DMS79 treated with DMSO at 0.1 percent for 48 hours (cell line): ENCODE data around the gene COMMD4.

Experiments used
- DNase-seq: peaks from one replicate; lab custom pipeline; 2025; lab: John Stamatoyannopoulos, UW

The COMMD4 gene

DNA sequence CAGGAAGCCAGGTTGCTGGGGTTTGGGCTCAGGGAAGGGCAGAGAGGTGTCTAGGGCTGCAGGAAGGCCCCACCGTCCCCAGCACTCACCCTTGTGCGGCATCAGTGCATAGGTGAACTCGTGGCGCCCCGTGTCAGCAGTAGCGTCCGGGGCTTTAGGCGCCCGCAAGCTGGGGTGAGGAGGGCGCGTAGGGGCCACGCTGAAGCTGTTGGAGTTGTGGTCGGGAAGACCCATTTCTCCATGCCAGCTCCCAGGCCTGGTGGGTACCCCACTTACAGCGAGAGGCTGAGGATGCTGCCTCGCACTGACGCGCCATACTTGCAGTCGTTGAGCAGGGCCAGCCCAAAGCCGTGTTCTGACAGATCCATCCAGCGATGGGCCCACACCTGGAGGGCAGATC lies 20.7 kb downstream of the COMMD4 start:
- DNase-seq = no peak

DNA sequence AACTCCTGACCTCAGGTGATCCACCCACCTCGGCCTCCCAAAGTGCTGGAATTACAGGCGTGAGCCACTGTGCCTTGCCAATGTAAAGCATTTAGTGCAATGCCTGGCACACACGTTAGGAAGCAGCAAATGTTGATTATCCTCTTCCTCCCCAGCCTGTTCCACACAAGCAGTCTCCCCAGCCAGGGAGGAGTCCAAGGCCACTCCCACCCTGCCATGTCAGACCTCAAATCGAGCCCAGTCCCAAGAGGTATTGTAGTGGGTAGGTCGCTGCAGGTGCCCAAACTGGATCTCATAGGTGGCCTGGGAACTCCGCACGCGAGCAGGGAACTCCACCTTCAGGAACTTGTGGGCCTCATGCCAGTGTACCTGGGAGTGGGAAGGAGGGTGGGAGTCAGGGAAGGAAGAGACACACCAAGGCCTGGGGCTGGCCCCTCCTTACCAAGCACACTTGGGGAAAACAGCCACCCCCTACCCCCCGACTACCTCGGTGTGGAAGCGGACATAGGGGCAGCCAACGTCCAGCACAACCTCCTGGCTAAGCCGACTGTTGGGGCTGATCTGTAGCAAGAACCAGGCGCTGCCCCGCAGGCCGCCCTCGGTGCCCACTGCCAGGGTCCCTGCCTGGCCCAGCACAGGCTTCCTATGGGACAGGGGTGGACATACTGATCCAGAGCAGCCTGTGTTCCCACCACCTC lies 22.3 kb downstream of the COMMD4 start:
- DNase-seq = no peak

DNA sequence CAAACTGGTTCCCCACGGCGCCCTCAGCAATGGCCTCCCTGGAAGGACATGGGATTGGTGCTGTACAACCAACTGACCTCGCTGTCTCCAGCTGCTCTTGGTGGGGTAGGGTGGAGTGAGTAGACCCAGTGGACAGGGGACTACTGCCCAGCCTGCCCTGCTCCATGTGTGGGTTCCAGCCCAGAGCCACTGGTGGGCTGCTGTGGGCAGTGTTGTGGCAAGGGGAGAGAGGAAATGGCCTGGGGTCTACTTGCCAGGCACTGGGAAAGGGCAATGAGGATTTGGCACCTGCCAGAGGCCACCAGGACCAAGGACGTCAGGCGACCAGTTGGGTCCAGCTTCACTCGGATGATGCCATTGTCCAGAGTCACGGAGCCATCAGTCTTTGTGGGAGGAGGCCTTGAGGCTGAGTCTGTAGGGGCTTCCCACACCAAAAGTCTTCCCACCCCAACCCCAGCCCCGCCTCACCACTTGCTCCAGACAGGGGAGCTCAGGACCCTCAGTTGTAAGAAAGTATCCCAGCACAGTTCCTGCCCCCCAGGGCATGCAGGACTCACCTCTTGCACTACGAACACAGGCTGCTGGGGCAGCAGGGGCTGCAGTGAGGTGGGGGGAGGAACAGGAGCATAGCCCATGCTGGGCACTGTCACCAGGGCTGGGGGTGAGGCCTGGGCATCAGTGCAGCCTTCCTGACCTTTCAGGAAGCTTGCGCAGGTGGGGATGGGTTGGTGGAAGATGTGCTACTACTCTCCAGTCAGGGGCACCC lies 23.1 kb downstream of the COMMD4 start:
- DNase-seq = no peak

- no peak for DNase-seq
Observed at GRCh38 chr15:75359537-75360250, 23.8 kb downstream of the COMMD4 start.

DNA sequence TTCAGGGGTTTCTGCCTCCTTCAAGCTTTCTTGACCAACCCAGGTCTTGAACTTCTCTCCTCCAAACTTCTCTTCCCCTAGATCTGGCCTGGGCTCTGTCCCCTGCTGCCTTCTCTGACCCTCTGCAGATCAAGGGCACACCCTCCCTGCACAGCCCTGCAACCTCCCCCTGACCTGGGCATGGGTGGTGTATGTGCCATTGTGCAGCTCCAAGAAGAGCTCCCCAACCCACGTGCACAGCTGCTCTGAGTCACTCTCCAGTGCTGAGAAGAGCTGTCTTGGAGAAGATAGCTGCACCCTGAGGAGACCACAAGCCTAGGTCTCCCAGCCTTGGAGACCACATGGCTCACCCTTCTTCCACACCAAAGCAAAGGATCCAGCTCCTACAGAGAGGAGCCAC lies 24.5 kb downstream of the COMMD4 start:
- DNase-seq = no peak

DNA sequence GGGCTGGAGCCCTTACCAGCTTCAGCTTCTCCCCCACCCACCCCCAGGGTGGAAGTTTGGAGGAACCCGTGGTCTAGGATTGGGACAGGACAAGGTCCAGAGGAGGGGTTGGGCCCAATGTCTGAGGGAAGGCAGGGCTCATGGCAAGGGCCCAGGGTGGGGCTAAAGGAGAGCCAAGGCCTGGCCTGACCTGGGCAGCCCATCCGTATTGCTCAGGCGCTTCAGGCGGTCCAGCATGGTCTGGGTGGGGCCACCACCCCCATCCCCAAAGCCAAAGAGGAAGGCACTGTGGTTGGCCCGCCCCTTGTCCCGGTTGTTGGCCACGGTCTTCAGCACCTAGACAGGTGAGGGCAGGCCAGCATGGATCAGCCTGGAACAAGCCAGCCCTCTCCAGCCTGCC lies 25.0 kb downstream of the COMMD4 start:
- no peak for DNase-seq

- no peak for DNase-seq
Observed at GRCh38 chr15:75361361-75361988, 25.6 kb downstream of the COMMD4 start.

- no peak for DNase-seq
Observed at GRCh38 chr15:75361989-75362641, 26.3 kb downstream of the COMMD4 start.

GRCh38 chr15:75362642-75363249 lies 26.9 kb downstream of the COMMD4 start:
- DNase-seq = no peak

DNA sequence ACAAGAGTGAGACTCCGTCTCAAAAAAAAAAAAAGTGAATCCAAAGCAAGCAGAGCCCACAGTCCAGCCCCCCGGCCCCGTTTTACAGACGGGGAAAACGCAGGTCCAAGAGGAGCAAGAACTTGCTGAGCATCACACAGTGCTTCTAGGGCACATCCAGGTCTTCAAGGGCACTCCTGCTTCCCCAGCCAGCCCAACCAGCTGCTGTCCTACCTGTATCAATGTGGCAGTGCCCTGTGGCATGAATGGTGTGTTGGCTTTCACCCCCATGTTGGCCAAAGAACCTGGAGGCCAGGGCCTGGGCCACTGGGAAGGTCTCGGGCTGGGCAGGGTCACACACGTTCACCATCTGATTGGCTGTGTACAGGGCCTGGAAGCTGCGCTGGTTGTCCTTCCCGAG lies 27.9 kb downstream of the COMMD4 start:
- no peak for DNase-seq

- DNase-seq = no peak
Observed at GRCh38 chr15:75364881-75365280, 29.0 kb downstream of the COMMD4 start.

- DNase-seq = no peak
Observed at GRCh38 chr15:75366163-75366562, 30.3 kb downstream of the COMMD4 start.

DNA sequence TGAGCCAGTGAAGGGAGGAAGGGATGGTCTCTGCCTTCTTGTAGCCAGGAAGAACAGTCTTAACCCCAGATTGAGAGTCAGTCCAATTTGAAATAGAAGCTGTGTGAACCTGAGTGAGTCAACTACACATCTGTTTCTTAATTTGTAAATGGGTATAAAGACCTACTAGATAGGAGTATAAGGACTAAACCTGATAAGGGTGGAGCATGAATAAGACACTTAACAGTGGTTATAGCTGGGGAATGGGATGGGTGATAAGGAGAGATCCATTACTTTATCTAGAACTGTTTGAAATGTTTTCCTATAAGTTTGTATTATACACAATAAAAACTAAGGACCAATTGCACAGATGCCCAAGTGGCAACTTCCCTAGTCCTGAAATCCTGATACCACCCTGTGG lies 31.1 kb downstream of the COMMD4 start:
- DNase-seq = no peak

DNA sequence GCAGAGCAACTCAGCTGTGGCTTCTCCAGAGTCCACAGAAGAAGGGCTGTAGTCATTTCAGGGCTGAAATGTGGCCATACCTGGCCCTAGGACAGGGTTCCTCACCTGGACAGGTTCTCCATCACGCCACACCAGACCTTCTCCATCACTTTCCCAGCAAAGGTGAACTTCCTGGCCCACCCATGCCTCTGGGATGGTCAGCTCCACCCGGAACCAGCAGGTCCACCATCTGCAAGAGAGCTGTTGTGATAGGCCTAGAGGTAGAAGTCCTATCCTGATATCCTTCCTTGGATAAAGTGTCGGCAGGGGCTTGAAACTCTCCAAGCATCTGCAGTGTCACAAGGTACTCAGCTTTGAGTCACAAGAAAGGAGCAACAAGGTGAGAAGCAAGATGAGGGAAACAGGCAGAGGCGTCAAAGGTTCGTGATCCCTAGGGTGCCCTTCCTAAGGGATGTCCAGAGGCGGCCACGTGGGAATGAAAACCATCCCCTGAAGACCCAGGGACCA lies 31.6 kb downstream of the COMMD4 start:
- no peak for DNase-seq

- DNase-seq = peak; percentile 49
Observed at GRCh38 chr15:75367913-75368688, 32.2 kb downstream of the COMMD4 start, which contains the start of gene MAN2C1. MAN2C1 (minus strand) TSS chr15:75368607; CDS start chr15:75368583, 24 bp downstream.

DNA sequence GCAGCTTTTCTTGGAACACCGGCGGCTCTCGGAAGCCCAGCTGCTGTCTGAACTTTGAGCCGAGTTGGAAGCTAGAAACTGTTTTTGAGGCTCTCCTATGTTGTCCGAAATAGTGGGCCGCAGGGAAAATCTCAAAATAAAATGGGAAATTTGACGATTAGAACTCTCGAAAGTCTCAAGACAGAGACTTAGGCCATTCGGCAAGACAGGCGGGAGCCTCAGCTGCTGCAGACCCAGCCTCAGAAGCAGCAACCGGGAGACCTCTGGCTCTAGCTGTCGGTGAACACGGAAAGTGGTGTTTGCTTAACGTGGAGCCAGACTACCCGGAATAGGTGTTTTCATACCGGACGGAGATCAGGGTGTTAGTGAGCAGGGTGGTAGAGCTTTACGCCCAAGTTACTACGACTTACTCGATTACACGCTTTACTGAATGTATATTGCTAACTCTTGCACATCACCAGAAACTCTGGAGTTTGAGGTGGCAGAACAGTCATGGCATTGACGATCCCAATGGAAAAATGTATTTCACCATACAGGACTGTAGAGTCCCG lies 32.9 kb downstream of the COMMD4 start:
- no peak for DNase-seq

DNA sequence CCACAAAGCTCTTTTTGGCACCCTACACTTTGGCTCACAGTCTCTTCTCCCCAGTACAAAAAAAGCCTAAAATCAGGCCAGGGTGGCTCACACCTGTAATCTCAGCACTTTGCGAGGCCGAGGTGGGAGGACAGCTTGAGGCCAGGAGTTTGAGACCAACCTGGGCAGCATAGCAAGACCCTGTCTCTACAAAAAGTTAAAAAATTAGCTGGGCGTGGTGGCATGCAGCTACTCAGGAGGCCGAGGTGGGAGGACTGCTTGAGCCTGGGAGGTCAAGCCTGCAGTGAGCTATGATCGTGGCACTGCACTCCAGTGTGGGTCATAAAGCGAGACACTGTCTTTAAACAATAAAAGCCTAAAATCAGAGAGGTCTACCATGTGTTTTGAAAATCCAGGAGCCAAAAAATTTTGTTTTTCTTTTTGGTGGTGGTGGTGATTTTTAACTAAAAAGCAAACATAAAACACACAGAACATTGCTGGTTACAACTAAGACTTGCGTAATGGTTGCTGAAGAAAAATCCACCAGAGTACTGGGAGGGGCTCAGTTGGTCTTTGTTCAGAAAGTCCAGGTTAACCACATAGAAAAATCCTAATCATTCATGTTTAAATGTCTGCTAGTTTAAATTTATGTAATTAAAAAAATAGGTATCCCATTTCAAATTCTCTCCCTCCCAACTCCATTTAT lies 34.2 kb downstream of the COMMD4 start:
- DNase-seq = no peak

- DNase-seq = no peak
Observed at GRCh38 chr15:75371486-75371885, 35.6 kb downstream of the COMMD4 start.

DNA sequence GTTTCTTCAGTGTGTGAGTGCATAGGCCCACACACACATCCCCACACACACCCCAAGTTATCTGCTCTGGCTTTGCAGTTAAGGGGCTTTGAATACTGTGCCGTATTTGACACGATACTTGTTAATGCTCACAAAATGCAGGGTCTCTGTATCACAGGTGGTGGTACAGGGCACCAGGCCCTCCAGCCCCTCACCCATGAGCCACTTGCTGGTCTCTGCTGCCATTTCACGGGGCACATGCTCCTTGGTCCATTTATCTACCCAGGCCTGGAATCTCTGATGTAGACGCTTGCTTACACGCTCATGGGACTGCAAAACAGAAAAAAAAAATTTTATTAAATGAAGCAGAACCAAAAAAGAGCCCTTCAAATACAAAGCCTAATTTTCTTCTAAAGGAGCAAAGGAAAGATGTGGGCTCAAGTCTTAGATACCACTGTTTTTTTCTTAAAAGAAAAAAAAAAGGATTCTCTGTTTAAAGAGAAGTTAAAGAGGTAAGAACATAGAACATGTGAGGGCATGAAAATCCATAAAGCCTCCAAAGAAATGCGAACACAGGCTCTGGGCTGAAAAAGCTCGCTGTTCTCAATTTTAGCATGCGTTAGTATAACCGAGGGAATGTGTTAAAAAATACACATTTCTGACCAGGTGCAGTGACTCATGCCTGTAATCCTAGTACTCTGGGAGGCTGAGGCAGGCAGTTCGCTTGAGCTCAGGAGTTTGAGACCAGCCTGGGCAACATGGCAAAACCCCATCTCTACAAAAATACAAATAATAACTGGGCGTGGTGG lies 36.2 kb downstream of the COMMD4 start:
- DNase-seq = no peak
